ENCODE measurements around the gene PHACTR3.
"Not testable (repeated sequence)": the region's sequence is repeated elsewhere in the genome, so short reads cannot be mapped to it uniquely, and the experiment has no call there.

PHACTR3 gene

DNA sequence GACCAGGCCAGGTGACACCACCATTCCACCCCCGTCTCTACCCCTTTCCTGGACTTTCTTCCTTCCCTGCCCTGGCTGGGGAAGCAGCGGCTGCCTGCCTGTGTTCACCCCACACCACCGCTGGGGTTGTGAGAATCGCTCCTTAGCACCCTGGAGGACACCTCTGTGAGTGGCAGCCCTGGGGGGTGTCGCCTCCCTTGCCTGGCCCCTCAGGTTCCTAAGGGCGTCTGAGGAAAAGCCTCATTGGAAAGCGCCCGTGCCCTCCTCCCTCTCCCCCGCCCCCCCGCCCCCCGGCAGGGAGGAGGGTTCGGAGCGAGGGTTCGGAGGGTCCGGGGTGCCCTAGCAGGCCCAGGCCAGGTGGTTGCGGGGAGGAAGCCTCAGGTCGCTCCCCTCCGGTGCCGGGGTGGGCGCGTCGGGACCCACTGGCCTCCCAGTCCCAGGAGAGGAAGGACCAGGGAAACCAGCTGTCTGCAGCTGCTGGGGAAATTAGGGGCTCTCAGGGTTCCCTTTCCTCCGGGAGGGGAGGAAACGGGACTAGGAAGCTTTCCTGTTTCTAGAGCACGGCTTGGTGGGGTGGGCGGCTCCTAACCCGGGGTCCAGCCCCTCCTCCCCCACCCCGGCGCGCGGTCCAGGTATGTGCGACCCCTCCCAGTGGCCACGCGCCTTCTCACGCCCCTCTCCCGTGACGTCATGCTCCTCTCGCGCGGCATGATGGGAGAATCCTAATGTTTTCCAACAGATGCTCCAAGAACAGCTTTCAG, at the start of gene PHACTR3:
PHACTR3 (plus strand) TSS at position 760 of the 761 bp plus-strand sequence. CDS start 475 bp downstream, outside the sequence.
- no peak for FAIRE-seq

GRCh38 chr20:59557733-59558529, 46.4 kb upstream of the PHACTR3 start:
- FAIRE-seq, result not testable (repeated sequence)

DNA sequence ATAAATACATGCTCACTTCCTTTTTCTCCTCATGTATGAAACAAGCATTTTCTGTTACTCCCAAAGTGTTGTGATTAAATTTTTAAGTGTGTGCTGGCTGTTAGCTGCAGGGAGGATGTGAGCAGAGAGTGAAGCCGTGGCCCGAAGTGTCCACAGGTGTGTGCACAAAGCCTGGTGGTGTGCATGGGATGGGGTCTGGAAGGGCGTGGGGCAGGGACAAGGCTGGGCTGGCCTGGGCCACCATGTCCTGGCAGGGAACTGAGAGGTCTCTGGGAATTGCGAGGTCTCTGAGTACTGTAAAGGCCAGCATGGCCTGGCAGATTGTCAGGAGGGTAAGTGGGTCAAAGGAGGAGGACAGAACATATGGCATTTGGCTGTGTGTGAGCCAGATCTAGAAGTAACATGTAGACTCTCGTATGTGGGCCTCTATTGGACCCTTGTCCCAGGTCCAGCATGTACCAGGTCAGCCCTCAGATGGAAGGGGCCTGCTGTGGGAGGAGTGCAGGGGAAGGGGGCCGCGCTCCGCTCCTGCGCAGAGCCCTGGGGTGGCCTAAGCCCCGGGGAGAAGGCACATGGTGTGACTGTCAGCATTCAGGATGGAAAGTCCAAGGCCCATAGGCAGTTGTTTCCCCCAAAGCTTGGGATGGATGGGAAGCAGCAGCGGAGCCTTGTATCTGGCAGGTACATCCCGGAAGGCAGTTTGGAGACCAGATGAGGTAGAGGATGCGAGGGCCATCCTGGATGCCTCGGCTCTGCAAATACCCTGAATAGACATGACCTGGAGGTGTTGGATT, 45.1 kb upstream of the PHACTR3 start:
- FAIRE-seq, result no peak

GRCh38 chr20:59559863-59560262, 44.5 kb upstream of the PHACTR3 start:
- FAIRE-seq, result no peak

DNA sequence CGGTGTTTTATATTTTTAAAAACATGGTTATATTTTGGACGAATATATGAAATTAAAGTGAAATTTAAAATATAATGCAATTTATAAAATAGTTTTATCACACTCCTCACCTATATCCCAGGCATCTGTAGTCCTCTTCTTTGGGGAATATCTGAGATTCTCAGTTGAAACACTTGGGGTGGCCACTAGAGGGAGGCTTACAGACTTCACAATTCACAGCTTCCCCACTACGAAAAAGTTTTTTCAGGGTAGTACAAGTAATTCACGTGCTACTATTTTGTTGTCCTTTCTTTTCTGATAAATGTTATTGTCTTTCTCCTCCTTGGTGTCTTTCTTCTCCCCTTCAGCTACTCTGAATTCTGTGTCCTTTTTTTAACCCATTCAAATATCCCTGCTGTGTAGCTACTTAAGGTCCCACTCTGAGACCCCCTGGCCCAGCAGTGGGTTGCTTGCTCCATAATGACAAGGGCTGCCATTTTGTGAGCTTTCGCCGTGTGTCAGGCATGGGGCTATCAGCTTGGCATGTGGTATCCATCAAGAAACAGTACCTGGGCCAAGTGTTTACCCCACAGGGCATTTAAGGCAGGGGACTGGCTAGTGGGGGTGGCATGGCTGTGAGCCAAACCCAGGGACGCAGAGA, 43.6 kb upstream of the PHACTR3 start:
- peak; percentile 67 for FAIRE-seq

GRCh38 chr20:59561228-59561605, 43.1 kb upstream of the PHACTR3 start:
- no peak for FAIRE-seq

DNA sequence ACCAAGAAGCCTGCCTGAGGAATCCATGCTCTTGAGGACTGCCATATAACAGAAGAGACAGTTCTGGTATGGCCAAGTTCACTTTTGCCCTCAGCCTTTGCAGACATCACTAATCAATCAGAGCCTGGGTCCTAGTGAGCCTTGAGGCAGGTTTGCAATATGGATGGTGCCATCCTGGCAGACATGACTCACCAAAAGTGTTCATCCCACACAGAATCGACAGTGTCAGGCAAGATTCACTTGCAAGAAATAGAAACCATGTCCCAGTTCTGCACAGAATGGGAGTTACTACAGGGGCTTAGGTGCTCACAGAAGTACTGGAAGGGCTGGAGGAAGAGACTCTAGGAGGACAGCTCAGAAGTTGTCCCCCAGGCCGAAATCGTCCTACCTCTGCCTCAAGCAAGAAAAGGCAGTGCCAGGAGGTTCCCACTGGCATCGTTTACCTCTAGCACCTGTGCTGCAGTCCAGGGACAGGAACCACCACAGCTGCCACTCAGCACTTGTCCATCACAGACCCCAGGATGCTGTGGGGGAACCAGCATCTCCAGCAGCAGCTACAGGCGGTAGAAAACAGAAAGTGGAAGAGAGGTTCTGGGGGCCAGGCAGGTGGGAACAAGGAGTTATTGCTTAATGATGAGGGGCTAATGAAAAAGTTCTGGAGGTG, 42.6 kb upstream of the PHACTR3 start:
- no peak for FAIRE-seq

GRCh38 chr20:59564171-59564570, 40.2 kb upstream of the PHACTR3 start:
- FAIRE-seq, result no peak

- FAIRE-seq, result no peak
These were observed 39.4 kb upstream of the PHACTR3 start for GRCh38 chr20:59564943-59565342.

GRCh38 chr20:59565768-59566461, 38.4 kb upstream of the PHACTR3 start:
- no peak for FAIRE-seq

DNA sequence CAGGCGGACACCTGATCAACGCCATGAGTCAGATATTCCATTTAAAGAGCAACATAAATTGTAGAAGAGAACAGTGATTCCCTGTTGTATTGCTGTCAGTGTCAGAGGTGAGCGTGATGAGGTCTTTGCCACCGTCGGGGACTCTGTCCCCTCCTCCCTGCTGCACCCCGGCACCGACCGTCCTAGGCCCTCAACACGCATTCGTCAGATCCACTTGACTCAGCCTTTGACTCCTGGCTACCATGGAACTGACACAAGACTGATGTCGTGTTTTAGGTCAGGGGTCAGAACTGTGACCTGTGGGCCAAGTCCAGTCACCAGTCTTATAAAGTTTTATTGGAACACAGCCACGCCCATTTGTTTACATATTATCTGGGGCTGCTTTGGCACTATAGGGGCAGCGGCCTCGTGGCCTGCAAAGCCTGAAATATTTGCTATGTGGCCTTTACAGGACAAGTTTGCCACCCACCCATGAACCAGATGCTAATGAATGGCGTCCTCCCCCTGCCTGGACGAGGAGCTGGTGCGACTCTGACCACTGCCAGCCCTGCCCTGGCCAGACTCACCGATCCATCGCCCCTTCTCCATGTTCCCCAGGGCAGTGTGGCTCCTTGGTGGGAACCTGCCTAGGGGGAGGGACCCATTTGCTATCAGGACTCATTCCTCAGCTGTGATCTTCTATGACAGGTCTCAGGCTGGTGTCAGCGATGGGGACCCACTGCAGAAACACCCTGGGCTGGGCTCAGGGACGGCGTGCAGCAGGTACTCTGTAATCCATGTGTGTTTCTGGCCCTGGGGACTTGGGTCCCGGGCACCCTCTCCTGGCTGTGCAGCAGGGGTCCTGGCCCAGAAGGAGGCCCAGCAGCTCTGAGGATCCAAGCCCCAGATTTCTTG, 37.5 kb upstream of the PHACTR3 start:
- no peak for FAIRE-seq

- no peak for FAIRE-seq
These were observed 36.5 kb upstream of the PHACTR3 start for GRCh38 chr20:59567585-59568508.

DNA sequence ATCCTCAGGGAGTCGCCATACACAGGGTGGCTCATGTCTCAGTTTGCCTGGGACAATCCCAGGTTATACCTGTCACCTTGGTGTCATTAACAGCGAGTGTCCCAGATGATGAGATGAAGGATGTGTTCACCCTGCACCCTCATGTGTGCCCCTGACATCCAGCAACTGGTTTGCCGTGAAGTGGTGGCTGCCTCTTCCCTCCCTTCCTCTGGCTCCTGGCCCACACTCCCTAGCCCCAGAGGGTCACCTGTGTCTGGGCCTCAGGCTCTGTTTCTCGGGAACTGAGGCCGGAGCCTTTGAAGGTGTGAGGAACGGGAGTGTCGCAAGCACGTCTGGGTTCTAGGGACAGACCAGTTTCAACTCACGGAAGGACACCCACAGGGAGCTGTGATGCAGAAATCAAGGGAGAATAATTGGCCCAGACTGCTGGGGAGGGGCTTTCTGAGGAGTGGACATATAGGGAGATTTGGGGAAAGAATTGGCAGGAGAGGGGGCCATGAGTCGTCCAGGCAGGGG, 35.8 kb upstream of the PHACTR3 start:
- FAIRE-seq, result no peak

DNA sequence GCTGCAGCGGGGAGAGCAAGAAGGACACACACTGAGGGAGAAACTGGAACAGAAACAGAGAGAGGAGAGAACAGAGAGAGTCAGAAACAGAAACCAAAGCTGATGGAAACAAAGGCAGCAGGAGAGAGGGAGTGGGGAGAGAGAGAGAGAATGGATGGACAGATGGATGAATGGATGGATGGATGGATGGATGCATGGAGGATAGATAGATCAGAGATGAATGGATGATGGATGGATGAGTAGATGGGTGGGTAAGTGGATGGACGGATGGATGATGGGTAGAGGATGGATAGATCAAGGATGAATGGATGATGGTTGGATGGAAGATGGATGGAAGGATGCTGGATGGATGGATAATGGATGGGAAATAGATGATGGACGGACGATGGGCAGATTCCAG, 35.0 kb upstream of the PHACTR3 start:
- no peak for FAIRE-seq

- no peak for FAIRE-seq
These were observed 33.2 kb upstream of the PHACTR3 start for GRCh38 chr20:59571151-59571550.

DNA sequence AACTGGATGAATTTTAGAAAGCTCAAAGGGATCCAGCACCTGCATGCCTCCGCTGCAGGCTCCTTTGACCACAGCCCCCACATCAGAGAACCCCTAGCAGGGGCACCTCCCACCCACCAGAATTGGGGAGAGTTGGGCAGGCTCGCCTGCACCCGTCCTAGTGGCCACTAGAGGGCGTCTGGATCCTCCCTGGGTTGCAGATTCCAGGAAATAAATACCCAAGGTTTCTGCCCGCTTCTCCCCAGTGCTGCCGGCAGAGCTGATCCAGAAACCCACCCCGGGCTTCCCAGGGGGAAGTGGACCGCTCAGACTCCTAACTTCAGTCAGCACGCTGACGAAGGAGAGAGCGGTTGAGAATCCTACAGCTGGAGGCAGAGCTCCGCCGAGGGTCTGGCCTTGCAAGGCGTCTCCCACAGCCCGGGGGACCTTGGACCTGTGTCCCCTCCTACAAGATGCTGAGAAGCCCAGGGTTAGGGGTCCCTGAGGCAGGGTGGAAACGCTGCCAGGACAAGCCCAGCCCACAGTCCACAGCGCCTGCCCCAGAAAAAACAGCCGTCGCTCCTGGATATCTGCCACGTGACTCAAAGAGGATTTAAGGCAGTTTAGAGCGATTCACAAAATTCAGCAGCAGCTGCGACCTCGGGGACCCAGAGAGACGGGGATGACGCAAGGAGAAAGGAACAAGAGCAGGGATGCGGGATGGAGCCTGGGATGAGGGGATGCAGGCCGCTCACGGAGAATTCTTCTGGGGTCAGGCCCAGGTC, 32.6 kb upstream of the PHACTR3 start:
- no peak for FAIRE-seq

DNA sequence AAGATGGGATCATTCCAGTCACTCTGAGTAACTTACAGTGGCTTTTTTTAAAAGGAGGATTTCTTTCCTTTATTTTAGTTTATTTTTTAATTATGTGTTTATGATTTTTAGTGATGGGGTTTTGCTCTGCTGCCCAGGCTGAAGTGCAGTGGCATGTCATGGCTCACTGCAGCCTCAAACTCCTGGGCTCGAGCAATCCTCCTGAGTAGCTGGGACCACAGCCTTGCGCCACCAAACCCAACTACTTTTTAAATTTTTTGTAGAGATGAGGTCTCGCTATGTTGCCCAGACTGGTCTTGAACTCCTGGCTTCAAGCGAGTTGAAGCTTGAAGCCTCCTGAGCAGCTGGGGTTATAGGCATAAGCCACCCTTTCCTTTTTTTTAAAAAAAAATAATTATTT, 31.8 kb upstream of the PHACTR3 start:
- FAIRE-seq, result no peak

- no peak for FAIRE-seq
These were observed 30.5 kb upstream of the PHACTR3 start for GRCh38 chr20:59573837-59574236.
